ENCODE data around the gene PLCB3. TPM values are rescaled to one million over a fixed set of nuclear protein-coding genes. Genes with fewer than 3 reads are reported as not detected.

The PLCB3 gene
- total RNA-seq, 1 experiment from 2014 or later, result 80.2 TPM

DNA sequence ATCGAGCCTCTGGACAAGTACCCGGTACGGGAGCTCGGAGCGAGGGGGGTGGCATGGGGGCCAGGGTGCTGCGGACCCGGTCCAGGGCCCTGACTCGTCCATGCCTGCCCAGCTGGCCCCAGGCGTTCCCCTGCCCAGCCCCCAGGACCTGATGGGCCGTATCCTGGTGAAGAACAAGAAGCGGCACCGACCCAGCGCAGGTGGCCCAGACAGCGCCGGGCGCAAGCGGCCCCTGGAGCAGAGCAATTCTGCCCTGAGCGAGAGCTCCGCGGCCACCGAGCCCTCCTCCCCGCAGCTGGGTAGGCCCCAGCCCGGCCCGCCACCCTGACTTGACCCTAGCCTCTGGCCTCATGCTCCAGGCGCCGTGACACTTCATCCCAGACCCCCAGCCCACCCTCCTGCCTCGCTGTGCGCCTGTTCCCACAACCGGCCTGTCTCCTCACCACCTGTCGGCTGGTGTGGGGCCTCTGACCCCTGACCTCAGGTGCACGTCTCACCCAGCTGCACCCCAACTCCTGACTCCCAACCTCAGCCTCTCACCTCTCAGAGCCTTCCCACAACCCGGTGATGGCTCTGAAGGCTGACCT lies 7.7 kb downstream of the PLCB3 start:
- Mint-ChIP-seq H3K9me3 (no peaks in the 10 kb centered on the region), H3K36me3 (ENCODE audit: insufficient read depth in 1 of 3, low read depth in 3 of 3) (peaks cover 46 to 86% (median 71%) of the 10 kb centered on the region in 3 experiments), H3K27ac (no peak overlapping the region), H3K27me3 (ENCODE audit: low read depth) (no peaks in the 10 kb centered on the region), H3K4me3 (no peak overlapping the region), H3K4me1 (peaks cover 0 to 8% of the 10 kb centered on the region in 2 experiments; a peak in 3 of 4 replicates)
- Histone ChIP-seq H2AK5ac (ENCODE audit: insufficient read length, low read length) (no peak overlapping the region), H3K4me1 (ENCODE audit: insufficient read depth, low read length) (no peaks in the 10 kb centered on the region), H3K9me3 (ENCODE audit: control insufficient read depth, low read depth, low read length) (no peaks in the 10 kb centered on the region), H2BK20ac (ENCODE audit: low read depth, low read length, poor library complexity, severe bottlenecking) (no peak overlapping the region), H3K9ac (ENCODE audit: extremely low read depth, insufficient read length, low read length) (no peak overlapping the region), H4K5ac (ENCODE audit: insufficient read length, low read depth, low read length) (no peak overlapping the region), H3K4ac (ENCODE audit: low read depth, low read length) (no peak overlapping the region), H3K79me1 (ENCODE audit: insufficient read depth, low read depth, low read length, poor library complexity, severe bottlenecking) (no peaks in the 10 kb centered on the region), H4K20me1 (ENCODE audit: control insufficient read depth, insufficient read depth, insufficient read length) (no peaks in the 10 kb centered on the region), H3K18ac (ENCODE audit: insufficient read length, low read depth, low read length) (no peak overlapping the region), H3K23me2 (ENCODE audit: insufficient read length, low read depth, low read length, poor library complexity, severe bottlenecking) (no peaks in the 10 kb centered on the region), H2BK12ac (ENCODE audit: insufficient read length, low read depth, low read length) (no peak overlapping the region), H3K56ac (ENCODE audit: insufficient read length, low read depth, low read length) (no peak overlapping the region), H3K14ac (ENCODE audit: insufficient read depth, low read length) (no peak overlapping the region), H3K79me2 (ENCODE audit: insufficient read depth, low read length) (no peaks in the 10 kb centered on the region), H2BK5ac (ENCODE audit: insufficient read length, low read length) (no peak overlapping the region), H4K91ac (ENCODE audit: insufficient read length, low read depth, low read length) (no peak overlapping the region), H3K27me3 (ENCODE audit: insufficient read depth, low read length) (no peaks in the 10 kb centered on the region), H2BK120ac (ENCODE audit: low read depth, low read length, poor library complexity, severe bottlenecking) (no peak overlapping the region), H3K23ac (ENCODE audit: insufficient read length, low read depth, low read length) (no peak overlapping the region), H3K4me2 (ENCODE audit: insufficient read depth, insufficient read length, low read length) (no peak overlapping the region), H4K8ac (replicated peaks; ENCODE audit: insufficient read length, low read depth, low read length) (no peak overlapping the region), H2BK15ac (ENCODE audit: low read depth, low read length) (no peak overlapping the region), H2AFZ (ENCODE audit: low read length) (no peak overlapping the region), H3T11ph (ENCODE audit: low read length) (no peak overlapping the region), H3K27ac (ENCODE audit: insufficient read length, low read depth, low read length) (no peak overlapping the region)
- TF ChIP-seq, protein P1, sequence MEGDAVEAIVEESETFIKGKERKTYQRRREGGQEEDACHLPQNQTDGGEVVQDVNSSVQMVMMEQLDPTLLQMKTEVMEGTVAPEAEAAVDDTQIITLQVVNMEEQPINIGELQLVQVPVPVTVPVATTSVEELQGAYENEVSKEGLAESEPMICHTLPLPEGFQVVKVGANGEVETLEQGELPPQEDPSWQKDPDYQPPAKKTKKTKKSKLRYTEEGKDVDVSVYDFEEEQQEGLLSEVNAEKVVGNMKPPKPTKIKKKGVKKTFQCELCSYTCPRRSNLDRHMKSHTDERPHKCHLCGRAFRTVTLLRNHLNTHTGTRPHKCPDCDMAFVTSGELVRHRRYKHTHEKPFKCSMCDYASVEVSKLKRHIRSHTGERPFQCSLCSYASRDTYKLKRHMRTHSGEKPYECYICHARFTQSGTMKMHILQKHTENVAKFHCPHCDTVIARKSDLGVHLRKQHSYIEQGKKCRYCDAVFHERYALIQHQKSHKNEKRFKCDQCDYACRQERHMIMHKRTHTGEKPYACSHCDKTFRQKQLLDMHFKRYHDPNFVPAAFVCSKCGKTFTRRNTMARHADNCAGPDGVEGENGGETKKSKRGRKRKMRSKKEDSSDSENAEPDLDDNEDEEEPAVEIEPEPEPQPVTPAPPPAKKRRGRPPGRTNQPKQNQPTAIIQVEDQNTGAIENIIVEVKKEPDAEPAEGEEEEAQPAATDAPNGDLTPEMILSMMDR (conservative IDR thresholded peaks at IDR 0.05), result no peak
- DNase-seq, result no peak
- no CpG with 5 or more reads among the region's 32 CpGs for WGBS (ENCODE audit: extremely low coverage, insufficient read length, low lambda C conversion rate)

Measured in H9 (cell line).